Measurements from ENCODE around the gene C10orf143.

DNA sequence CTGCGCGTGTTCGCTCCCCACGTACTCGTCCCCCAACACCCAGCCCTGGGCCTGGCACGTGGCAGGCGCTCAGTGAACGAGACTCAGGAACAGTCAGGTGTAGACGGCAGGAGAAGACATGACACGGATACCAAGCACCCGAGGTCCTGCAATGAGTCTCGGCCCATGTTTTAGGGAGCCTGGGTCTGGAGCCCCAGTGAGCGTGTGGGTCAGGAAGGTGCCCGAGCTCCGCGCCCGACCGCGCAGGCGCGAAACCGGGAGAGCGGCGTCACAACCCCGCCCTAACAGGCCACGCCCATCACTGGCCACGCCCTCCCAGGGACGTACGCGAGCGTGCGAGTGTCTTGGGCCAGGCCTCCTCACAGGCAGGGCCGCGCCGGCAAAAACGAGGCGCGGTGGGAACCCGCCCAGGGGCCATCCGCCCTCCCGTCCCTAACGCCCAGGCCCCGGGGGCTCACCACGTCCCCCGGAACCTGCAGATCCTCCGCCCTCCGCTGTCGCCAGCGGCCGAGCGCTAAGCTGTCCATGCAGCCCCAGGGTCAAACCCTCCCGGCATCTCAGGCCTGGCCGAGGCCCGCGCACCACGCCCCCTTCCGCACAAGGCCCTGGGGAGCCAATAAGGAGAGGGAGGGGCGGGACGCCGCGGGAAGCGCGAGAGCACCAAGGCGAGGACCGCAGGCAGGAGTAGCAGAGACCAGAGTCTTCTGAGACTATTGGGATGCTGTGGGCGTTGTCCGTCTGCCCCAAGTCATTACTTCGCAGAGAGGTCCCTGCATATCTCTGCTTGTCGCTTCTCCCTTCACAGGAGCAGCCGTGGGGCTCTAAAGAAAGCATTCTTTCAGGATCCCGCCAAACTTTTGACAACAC is at the start of gene C10orf143:
- TF ChIP-seq, protein P1, sequence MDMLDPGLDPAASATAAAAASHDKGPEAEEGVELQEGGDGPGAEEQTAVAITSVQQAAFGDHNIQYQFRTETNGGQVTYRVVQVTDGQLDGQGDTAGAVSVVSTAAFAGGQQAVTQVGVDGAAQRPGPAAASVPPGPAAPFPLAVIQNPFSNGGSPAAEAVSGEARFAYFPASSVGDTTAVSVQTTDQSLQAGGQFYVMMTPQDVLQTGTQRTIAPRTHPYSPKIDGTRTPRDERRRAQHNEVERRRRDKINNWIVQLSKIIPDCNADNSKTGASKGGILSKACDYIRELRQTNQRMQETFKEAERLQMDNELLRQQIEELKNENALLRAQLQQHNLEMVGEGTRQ (CRISPR knock-in tag; IDR thresholded peaks at IDR 0.05), result no peak; the same call in 1 of the 2 replicates
- TF ChIP-seq ELF4 (CRISPR knock-in tag; IDR thresholded peaks at IDR 0.05; ENCODE audit: low read depth) (no peak), TEAD4 (CRISPR knock-in tag; IDR thresholded peaks at IDR 0.05) (no peak), RELA (CRISPR knock-in tag; IDR thresholded peaks at IDR 0.05; ENCODE audit: borderline replicate concordance) (no peak), KAT7 (CRISPR knock-in tag; IDR thresholded peaks at IDR 0.05; ENCODE audit: borderline replicate concordance) (no peak), NFYB (CRISPR knock-in tag; conservative IDR thresholded peaks at IDR 0.05; ENCODE audit: low read depth) (no peak), ZNF121 (CRISPR knock-in tag; IDR thresholded peaks at IDR 0.05) (no peak), ZNF317 (CRISPR knock-in tag; IDR thresholded peaks at IDR 0.05; ENCODE audit: borderline replicate concordance, low read depth) (no peak)
- TF ChIP-seq, protein P2, sequence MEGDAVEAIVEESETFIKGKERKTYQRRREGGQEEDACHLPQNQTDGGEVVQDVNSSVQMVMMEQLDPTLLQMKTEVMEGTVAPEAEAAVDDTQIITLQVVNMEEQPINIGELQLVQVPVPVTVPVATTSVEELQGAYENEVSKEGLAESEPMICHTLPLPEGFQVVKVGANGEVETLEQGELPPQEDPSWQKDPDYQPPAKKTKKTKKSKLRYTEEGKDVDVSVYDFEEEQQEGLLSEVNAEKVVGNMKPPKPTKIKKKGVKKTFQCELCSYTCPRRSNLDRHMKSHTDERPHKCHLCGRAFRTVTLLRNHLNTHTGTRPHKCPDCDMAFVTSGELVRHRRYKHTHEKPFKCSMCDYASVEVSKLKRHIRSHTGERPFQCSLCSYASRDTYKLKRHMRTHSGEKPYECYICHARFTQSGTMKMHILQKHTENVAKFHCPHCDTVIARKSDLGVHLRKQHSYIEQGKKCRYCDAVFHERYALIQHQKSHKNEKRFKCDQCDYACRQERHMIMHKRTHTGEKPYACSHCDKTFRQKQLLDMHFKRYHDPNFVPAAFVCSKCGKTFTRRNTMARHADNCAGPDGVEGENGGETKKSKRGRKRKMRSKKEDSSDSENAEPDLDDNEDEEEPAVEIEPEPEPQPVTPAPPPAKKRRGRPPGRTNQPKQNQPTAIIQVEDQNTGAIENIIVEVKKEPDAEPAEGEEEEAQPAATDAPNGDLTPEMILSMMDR (IDR thresholded peaks at IDR 0.05), result no peak
- TF ChIP-seq, protein P3, sequence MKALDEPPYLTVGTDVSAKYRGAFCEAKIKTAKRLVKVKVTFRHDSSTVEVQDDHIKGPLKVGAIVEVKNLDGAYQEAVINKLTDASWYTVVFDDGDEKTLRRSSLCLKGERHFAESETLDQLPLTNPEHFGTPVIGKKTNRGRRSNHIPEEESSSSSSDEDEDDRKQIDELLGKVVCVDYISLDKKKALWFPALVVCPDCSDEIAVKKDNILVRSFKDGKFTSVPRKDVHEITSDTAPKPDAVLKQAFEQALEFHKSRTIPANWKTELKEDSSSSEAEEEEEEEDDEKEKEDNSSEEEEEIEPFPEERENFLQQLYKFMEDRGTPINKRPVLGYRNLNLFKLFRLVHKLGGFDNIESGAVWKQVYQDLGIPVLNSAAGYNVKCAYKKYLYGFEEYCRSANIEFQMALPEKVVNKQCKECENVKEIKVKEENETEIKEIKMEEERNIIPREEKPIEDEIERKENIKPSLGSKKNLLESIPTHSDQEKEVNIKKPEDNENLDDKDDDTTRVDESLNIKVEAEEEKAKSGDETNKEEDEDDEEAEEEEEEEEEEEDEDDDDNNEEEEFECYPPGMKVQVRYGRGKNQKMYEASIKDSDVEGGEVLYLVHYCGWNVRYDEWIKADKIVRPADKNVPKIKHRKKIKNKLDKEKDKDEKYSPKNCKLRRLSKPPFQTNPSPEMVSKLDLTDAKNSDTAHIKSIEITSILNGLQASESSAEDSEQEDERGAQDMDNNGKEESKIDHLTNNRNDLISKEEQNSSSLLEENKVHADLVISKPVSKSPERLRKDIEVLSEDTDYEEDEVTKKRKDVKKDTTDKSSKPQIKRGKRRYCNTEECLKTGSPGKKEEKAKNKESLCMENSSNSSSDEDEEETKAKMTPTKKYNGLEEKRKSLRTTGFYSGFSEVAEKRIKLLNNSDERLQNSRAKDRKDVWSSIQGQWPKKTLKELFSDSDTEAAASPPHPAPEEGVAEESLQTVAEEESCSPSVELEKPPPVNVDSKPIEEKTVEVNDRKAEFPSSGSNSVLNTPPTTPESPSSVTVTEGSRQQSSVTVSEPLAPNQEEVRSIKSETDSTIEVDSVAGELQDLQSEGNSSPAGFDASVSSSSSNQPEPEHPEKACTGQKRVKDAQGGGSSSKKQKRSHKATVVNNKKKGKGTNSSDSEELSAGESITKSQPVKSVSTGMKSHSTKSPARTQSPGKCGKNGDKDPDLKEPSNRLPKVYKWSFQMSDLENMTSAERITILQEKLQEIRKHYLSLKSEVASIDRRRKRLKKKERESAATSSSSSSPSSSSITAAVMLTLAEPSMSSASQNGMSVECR (CRISPR knock-in tag; IDR thresholded peaks at IDR 0.05; ENCODE audit: borderline replicate concordance), result peak; percentile 92; the same call in 1 of the 2 replicates
- TF ChIP-seq, protein P4, sequence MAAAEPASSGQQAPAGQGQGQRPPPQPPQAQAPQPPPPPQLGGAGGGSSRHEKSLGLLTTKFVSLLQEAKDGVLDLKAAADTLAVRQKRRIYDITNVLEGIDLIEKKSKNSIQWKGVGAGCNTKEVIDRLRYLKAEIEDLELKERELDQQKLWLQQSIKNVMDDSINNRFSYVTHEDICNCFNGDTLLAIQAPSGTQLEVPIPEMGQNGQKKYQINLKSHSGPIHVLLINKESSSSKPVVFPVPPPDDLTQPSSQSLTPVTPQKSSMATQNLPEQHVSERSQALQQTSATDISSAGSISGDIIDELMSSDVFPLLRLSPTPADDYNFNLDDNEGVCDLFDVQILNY (CRISPR knock-in tag; IDR thresholded peaks at IDR 0.05), result peak; percentile 90; the same call in 1 of the 2 replicates

All from WTC11 (cell line).